Cerebellar nuclear complex (tissue), 1 donor: ENCODE measurements around the gene CFC1.
"Not testable (repeated sequence)": the region's sequence is repeated elsewhere in the genome, so short reads cannot be mapped to it uniquely, and the experiment has no call there.

ENCODE experiments used
- DNase-seq, 2 experiments: peaks; one replicate each; lab custom pipeline; 2025; lab: John Stamatoyannopoulos, UW

The CFC1 gene

GRCh38 chr2:130583582-130583981 lies 15.8 kb downstream of the CFC1 start:
- DNase-seq: not testable (repeated sequence)

- not testable (repeated sequence) for DNase-seq
Measured at GRCh38 chr2:130582970-130583369, 16.4 kb downstream of the CFC1 start.

DNA sequence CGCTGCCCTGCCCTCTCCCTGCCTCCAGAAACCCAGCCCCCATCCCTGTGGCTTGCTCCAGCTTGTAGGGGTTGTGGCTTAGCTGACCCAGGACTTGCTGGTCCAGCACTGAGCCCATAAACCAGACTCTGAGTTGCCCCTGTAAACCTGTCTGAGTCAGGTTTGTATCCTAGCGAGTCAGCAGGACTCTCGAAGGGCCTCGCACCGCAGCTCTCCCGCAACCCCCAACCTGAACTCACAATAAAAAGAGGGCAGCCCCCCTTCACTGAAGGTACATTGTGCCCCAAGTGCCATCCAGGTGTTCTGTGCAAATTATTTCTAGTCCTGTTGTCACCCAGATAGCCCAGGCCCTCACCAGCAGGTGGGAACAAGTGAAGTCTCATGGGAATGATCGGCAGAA lies 17.9 kb downstream of the CFC1 start:
- not testable (repeated sequence) for DNase-seq

DNA sequence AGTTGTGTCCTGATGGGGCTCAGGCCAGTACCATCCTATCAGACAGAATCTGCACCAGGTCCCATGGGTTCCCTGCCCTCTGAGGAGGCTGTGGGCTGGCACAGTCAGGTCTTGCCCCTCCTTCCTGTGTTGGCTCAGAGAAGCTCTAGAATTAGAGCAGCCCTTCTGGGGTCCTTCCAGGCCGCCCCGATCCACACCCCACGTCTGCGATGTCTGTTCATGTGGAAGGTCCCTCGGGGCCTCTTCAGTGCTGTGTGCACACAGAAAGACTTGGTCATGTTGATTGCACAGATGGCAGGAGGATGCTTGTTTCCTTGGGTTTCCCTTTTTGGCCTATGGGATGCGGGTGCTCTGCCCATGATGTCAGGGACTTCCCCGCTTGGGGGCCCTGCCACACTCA lies 20.3 kb downstream of the CFC1 start:
- not testable (repeated sequence) for DNase-seq

GRCh38 chr2:130577559-130577958 lies 21.8 kb downstream of the CFC1 start:
- not testable (repeated sequence) for DNase-seq

GRCh38 chr2:130576209-130576784 lies 23.1 kb downstream of the CFC1 start:
- DNase-seq: not testable (repeated sequence)

DNA sequence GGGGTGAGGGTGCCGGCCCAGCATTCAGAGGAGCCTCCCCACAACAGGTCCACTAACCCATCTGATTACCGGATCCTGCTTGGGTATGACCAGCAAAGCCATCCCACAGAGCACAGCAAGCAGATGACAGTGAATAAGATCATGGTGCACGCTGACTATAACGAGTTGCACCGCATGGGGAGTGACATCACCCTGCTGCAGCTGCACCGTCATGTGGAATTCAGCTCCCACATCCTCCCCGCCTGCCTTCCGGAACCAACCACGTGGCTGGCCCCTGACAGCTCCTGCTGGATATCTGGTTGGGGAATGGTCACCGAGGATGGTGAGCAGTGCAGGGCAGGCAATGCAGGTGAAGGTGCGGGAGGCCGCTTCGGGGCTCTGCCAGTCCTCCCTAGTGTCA lies 25.1 kb downstream of the CFC1 start:
- DNase-seq: not testable (repeated sequence)

GRCh38 chr2:130571929-130572328 lies 27.4 kb downstream of the CFC1 start:
- DNase-seq: not testable (repeated sequence)

DNA sequence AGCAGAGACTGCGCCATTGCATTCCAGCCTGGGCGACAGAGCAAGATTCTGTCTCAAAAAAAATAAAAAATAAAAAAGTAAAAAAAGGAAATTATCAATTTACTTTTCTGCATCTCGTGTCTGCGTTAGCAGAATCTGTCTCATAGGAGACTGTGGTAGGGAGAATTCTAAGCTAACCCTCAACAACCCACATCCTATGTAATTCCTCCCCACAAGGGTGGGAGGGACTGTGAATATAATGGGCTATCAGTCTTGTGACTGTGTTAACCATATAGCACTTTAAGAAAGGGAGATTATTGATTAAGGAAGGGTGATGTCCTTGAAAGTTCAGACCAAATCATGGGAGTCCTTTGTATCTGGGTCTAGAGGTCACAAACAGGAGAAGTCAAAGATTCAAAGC lies 33.2 kb downstream of the CFC1 start:
- not testable (repeated sequence) for DNase-seq

- not testable (repeated sequence) for DNase-seq
Measured at GRCh38 chr2:130556441-130556840, 42.9 kb downstream of the CFC1 start.

GRCh38 chr2:130554178-130554577 lies 45.2 kb downstream of the CFC1 start:
- DNase-seq: not testable (repeated sequence)

GRCh38 chr2:130549475-130549874 lies 49.9 kb downstream of the CFC1 start:
- not testable (repeated sequence) for DNase-seq

DNA sequence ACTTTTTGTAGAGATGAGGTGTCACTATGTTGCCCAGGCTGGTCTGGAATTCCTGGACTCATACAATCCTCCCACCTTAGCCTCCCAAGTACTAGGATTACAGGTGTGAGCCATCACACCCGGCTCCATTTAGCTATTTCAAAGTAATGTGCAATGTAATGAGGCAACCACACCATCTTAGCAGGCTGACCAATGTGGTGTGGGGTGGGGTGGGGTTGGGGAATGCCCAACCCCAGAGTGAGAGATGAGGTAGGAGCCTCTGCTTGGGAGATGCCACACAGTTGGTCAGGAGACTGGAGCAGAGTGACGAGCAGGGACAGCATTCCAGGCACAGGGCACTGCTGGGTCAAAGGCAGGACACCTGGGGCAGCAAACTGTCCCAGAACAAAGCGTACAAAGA lies 51.0 kb downstream of the CFC1 start:
- not testable (repeated sequence) for DNase-seq

DNA sequence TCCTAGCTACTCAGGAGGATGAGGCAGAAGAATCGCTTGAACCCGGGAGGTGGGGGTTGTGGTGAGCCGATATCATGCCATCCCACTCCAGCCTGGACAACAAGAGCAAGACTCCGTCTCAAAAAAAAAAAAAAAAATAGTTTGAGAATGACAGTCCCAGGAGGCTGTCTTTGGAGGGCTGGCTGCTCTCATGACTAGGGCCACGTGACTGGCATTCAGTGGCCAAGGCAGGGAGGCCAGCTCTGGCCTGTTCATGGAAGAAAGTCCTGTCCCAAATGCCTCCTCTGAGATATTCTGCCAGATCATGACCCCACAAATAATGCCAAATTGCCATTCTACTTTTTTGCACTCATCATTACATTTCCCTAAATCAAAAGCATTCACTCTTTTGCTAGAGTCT lies 54.4 kb downstream of the CFC1 start:
- not testable (repeated sequence) for DNase-seq

GRCh38 chr2:130543785-130544528 lies 55.4 kb downstream of the CFC1 start:
- not testable (repeated sequence) for DNase-seq

- DNase-seq: not testable (repeated sequence)
Measured at GRCh38 chr2:130542789-130543188, 56.6 kb downstream of the CFC1 start.
